GM06990 (cell line): ENCODE measurements around the gene GNA12.

ENCODE experiments used
- DNase-seq: peaks from one replicate; pipeline ENCODE4 v3.0.0-alpha.2; 2011; ENCODE audit not compliant: insufficient read length; ENCODE audit errors: extremely low read depth
- H3K27me3 ChIP-seq: replicated peaks from 2 replicates; pipeline ENCODE4 v1.6.0; 2011; ENCODE audit warnings: low read length; ENCODE audit not compliant: control insufficient read depth, insufficient read depth
- H3K36me3 ChIP-seq: 2 replicates; pipeline ENCODE4 v1.5.1; 2011; ENCODE audit warnings: low read length; ENCODE audit not compliant: control insufficient read depth, insufficient read depth
- H3K4me3 ChIP-seq: replicated peaks from 2 replicates; pipeline ENCODE4 v1.5.1; 2011; ENCODE audit warnings: low read depth, mild to moderate bottlenecking, control low read depth, low read length
- TF ChIP-seq, protein P1 (sequence below): IDR thresholded peaks from 2 replicates; pipeline ENCODE4 v1.5.1; 2011; ENCODE audit warnings: low read length, control low read depth, mild to moderate bottlenecking, inconsistent platforms; ENCODE audit not compliant: insufficient read depth, poor library complexity, severe bottlenecking

The GNA12 gene

DNA sequence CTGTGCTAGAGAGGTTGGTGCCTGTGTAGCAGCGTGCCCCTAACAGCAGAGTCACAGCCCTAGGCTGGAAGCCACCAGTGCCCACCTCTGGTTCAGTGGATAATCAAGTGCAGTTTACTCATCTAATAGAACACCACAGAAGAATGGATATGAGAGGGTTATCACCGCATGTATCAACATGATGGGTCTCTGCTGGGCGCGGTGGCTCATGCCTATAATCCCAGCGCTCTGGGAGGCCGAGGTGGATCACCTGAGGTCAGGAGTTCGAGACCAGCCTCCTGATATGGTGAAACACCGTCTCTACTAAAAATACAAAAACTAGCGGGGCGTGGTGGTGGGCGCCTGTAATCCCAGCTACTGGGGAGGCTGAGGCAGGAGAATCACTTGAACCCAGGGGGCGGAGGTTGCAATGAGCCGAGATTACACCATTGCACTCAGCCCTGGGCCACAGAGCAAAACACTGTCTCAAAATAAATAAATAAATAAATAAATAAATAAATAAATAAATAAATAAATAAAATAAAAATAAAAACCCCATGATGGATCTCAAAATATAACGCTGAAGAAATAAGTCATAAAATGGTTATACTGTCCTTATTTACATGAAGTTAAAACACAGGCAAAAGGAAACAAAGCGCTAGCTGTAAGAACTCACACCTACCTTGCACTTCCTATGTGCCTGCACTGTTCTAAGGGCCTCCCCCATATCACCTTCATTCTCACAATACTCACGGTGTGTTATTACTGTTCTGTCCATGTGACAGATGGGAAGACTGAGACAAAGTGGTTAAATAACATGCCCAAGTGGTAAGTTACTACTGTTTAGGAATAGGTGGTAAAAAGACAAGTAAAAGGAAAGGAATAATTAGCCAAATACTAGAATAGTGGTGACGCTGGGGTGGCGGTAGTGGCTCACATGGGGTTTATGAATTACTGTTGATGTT, 85.2 kb downstream of the GNA12 start:
- Histone ChIP-seq H3K27me3 (no peaks in the 10 kb centered on the region), H3K36me3 (no peaks in the 10 kb centered on the region; the same call in 1 of the 2 replicates), H3K4me3 (0 out of 2 replicates have a peak overlapping the region, but pooled peaks have one; percentile 17)
- TF ChIP-seq, protein P1, sequence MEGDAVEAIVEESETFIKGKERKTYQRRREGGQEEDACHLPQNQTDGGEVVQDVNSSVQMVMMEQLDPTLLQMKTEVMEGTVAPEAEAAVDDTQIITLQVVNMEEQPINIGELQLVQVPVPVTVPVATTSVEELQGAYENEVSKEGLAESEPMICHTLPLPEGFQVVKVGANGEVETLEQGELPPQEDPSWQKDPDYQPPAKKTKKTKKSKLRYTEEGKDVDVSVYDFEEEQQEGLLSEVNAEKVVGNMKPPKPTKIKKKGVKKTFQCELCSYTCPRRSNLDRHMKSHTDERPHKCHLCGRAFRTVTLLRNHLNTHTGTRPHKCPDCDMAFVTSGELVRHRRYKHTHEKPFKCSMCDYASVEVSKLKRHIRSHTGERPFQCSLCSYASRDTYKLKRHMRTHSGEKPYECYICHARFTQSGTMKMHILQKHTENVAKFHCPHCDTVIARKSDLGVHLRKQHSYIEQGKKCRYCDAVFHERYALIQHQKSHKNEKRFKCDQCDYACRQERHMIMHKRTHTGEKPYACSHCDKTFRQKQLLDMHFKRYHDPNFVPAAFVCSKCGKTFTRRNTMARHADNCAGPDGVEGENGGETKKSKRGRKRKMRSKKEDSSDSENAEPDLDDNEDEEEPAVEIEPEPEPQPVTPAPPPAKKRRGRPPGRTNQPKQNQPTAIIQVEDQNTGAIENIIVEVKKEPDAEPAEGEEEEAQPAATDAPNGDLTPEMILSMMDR, result no peak
- DNase-seq, result no peak

DNA sequence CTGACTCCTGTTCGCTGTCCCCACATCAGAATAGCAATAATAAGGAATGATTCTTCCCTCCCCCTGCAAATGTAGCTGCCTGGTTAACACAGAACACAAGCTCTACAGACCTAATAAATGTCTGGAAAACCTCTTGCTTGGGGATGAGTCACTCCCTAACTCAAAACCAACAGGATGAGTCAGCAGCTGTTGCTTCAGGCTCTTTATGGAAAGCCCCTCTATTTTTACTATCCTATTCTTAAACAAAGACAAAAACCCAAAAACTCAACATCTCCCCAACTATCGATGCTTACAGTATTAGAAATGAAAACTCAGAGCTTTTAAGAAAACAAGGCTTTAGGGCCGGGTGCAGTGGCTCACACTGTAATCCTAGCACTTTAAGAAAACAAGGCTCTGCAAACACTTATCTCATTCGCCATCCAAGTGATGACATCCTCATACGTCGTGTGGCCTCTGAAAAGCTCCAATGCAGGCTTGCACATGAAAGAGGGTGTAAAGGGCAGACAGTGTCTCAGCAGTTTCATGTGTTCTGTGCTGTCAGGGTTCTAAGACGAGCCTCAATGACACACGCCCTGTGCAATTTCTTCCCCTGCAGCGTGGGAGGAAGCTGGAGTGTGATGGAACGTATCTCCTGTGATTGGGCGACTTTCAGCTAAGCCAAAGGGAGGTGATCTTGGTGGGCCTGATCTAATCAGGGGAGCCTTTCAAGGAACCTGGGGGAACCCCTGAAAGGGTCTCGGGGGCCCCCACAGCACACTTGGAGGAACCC, 86.0 kb downstream of the GNA12 start:
- TF ChIP-seq, protein P1, result no peak
- DNase-seq, result peak; percentile 63
- Histone ChIP-seq H3K36me3 (no peaks in the 10 kb centered on the region; the same call in 1 of the 2 replicates), H3K4me3 (0 out of 2 replicates have a peak overlapping the region, but pooled peaks have one; percentile 17), H3K27me3 (no peaks in the 10 kb centered on the region)

DNA sequence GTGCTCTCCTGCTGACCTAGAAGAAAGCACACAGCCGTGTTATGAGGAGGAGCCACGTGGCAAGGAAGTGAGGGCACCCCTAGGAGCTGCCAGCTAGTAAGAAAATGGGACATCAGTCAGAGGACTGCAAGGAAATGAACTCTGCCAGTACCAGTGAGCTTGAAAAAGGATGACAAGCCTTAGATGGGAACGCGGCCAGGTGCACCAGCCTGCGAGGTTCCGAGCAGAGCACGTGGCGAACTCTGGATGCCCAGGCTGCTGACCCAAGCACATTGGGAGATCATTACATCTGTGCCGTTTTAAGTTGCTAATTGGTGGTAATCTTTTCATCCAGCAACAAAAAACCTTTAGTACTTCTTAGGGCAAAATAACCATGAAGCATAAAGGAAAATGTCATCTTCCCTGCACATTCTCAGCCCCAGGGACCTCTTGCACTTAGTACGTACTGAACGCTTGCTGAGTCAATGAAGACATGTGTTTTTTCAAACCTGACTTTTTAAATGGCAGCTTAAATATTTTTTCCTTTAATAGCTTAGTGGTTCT, 86.7 kb downstream of the GNA12 start:
- H3K27me3 ChIP-seq, result no peaks in the 10 kb centered on the region
- H3K4me3 ChIP-seq, result no peak overlapping the region
- no peak for DNase-seq
- TF ChIP-seq, protein P1, result no peak
- no peaks in the 10 kb centered on the region; the same call in 1 of the 2 replicates for H3K36me3 ChIP-seq

DNA sequence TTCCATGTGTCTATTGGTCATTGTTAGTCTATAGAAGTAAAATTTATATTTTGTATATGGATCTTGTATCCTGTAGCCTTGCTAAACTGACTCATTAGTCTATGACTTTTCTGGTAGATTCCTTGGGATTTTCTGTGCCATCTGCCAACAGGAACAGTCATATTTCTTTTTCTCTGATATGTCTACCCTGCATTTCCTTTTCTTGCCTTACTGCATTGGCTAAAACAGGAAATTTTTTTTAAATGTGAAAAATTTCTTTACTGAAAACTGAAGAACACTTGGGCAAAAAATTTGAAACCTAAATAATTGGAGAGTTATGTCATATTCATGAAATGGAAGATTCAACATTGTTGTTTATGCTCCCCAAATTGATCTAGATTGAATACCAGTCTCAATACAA, 88.6 kb downstream of the GNA12 start:
- Histone ChIP-seq H3K27me3 (no peaks in the 10 kb centered on the region), H3K36me3 (no peaks in the 10 kb centered on the region)
- TF ChIP-seq, protein P1, result no peak

DNA sequence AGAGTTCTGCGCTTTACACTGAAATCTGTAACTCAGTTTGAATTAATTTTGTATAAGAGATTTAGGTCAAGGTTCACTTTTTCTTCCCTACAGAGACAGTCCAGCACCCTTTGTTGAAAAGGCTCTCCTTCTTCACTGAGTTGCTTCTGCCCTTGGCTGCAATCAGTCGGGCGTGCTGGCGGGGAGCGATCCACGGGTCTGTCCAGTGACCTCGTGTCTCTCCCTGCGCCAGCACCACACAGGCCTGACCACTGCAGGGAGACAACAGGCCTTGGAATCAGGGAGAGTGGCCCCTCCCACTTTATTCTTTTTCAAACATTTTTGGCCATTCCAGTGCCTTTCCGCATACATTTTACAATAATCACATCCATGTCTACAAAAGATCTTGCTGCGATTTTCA, 89.2 kb downstream of the GNA12 start:
- H3K36me3 ChIP-seq, result no peaks in the 10 kb centered on the region
- H3K27me3 ChIP-seq, result no peaks in the 10 kb centered on the region
- DNase-seq, result no peak
- H3K4me3 ChIP-seq, result no peak overlapping the region
- TF ChIP-seq, protein P1, result no peak

More for the DNA sequence above, 88.6 kb downstream of the GNA12 start:
- H3K4me3 ChIP-seq, result no peak overlapping the region
- DNase-seq, result no peak
